Measurements from ENCODE around the gene OR7G2.

OR7G2 gene

DNA sequence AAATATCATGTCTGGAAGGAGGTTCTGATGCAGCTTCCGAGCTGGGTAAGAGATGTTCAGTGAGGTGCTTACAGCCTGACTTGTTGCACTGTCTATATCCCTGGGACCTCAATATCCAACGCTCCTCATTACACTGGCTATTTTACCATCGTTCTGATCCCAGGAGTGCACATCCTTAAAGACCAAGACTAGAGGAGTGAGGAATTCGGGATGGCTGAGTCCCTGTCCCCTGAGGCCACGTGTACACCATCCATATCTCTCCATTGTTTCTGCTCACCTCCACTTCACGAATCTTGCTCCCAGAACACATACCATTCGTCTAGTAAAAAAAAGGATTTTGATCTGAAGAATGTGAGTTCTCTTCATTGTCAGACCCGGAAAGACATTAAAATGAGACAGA is at the start of gene OR7G2:
TSS of gene OR7G2 (minus strand) at position 101 of the 400 bp plus-strand sequence. CDS start 4,232 bp downstream, outside the sequence.
- no peak for DNase-seq (ENCODE audit: extremely low read depth, insufficient read length)
- no peaks in the 10 kb centered on the region for H3K36me3 ChIP-seq (ENCODE audit: control insufficient read depth, insufficient read depth, low read length)
- H3K4me3 ChIP-seq (replicated peaks; ENCODE audit: low read depth, low read length), result no peak within 1 kb of the TSS
- TF ChIP-seq, protein P1, sequence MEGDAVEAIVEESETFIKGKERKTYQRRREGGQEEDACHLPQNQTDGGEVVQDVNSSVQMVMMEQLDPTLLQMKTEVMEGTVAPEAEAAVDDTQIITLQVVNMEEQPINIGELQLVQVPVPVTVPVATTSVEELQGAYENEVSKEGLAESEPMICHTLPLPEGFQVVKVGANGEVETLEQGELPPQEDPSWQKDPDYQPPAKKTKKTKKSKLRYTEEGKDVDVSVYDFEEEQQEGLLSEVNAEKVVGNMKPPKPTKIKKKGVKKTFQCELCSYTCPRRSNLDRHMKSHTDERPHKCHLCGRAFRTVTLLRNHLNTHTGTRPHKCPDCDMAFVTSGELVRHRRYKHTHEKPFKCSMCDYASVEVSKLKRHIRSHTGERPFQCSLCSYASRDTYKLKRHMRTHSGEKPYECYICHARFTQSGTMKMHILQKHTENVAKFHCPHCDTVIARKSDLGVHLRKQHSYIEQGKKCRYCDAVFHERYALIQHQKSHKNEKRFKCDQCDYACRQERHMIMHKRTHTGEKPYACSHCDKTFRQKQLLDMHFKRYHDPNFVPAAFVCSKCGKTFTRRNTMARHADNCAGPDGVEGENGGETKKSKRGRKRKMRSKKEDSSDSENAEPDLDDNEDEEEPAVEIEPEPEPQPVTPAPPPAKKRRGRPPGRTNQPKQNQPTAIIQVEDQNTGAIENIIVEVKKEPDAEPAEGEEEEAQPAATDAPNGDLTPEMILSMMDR (IDR thresholded peaks at IDR 0.05; ENCODE audit: insufficient read depth, low read length, poor library complexity, severe bottlenecking), result no peak
- no peaks in the 10 kb centered on the region for H3K27me3 ChIP-seq (replicated peaks; ENCODE audit: control insufficient read depth, insufficient read depth, low read length)

DNA sequence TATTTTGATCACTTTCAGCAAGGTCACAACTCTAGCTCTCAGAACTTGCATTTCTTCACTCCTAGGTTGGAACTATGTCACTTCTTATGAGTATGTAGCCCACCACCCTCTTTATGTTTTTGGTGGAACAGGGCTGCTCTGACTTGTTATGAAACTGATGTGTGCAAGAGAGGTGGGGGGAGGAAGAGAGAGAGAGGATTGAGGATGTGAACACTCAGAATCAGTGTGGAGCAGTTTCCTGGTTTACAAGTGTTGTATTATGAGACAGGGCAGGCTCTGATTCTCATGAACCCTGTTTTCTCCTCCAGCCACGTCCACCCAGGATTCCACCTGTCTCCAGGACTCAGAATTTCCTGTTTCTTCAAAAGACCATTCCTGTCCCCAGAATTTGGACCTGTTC is 49.0 kb upstream of the OR7G2 start:
- Histone ChIP-seq H3K27me3 (replicated peaks; ENCODE audit: control insufficient read depth, insufficient read depth, low read length) (no peaks in the 10 kb centered on the region), H3K4me3 (replicated peaks; ENCODE audit: low read depth, low read length) (no peak overlapping the region), H3K36me3 (ENCODE audit: control insufficient read depth, insufficient read depth, low read length) (peaks cover 51% of the 10 kb centered on the region)
- TF ChIP-seq, protein P1 (IDR thresholded peaks at IDR 0.05; ENCODE audit: insufficient read depth, low read length, poor library complexity, severe bottlenecking), result no peak
- DNase-seq (ENCODE audit: extremely low read depth, insufficient read length), result no peak

DNA sequence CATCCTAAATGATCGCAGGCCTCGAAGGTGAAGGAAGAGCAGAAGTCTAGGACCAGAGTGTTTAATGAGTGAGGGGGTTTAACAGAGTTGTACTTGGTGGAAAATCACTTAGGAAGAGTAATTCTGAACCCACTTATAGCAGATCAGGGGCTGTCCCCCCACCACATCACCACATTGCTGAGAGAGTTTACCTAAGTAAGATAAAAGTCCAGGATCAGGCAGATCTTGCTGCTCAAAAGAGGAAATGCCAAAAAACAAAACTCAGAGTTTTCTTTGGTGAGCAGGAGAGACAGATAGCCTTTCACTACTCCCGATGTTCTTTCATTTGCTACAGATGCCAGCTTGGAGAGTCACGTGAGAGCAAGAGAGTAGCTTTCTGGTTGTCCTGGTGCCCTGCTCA is 48.3 kb upstream of the OR7G2 start:
- Histone ChIP-seq H3K4me3 (replicated peaks; ENCODE audit: low read depth, low read length) (no peak overlapping the region), H3K27me3 (replicated peaks; ENCODE audit: control insufficient read depth, insufficient read depth, low read length) (no peaks in the 10 kb centered on the region), H3K36me3 (ENCODE audit: control insufficient read depth, insufficient read depth, low read length) (peaks cover 44% of the 10 kb centered on the region)
- DNase-seq (ENCODE audit: extremely low read depth, insufficient read length), result no peak
- TF ChIP-seq, protein P1 (IDR thresholded peaks at IDR 0.05; ENCODE audit: insufficient read depth, low read length, poor library complexity, severe bottlenecking), result no peak

DNA sequence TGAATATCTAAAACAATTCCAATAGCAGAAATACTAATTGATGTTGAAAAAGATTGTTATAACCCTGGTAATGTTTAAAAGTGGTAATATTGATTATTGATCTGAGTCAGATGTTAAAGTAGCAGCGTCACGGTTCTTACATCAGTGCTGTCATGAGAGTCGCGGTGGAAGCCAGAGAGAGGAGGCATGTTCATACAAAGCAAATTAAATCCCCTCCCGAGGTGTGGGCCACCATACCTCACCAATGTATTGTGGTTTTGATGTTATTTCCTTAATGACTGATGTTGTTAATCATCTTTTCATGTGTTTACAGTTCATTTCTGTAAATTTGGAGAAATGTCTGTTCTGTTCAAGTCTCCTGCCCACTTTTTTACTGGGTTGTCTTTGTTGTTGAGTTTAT is 44.1 kb upstream of the OR7G2 start:
- TF ChIP-seq, protein P1 (IDR thresholded peaks at IDR 0.05; ENCODE audit: insufficient read depth, low read length, poor library complexity, severe bottlenecking), result no peak
- H3K36me3 ChIP-seq (ENCODE audit: control insufficient read depth, insufficient read depth, low read length), result peaks cover 18% of the 10 kb centered on the region
- no peak overlapping the region for H3K4me3 ChIP-seq (replicated peaks; ENCODE audit: low read depth, low read length)
- no peak for DNase-seq (ENCODE audit: extremely low read depth, insufficient read length)
- H3K27me3 ChIP-seq (replicated peaks; ENCODE audit: control insufficient read depth, insufficient read depth, low read length), result no peaks in the 10 kb centered on the region

DNA sequence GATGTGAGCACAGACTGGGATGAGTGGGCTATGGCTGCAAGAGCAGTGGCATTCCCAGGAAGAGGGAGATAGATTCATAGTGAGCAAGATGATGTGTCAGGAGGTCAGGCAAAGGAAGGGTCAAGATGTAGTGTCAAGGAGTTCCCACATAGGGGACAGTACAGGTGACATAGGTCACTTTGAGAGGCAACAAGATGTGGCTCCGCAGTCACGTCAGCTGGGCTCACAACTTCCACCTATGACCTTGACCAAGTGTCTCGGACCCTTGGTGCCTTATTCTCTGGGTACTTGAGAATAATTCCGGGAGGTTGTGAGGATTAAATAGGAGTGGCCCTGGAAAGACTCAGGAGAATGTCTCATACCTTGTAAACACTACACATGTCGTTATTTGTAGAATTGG is 43.4 kb upstream of the OR7G2 start:
- TF ChIP-seq, protein P1 (IDR thresholded peaks at IDR 0.05; ENCODE audit: insufficient read depth, low read length, poor library complexity, severe bottlenecking), result no peak
- no peaks in the 10 kb centered on the region for H3K27me3 ChIP-seq (replicated peaks; ENCODE audit: control insufficient read depth, insufficient read depth, low read length)
- no peak overlapping the region for H3K4me3 ChIP-seq (replicated peaks; ENCODE audit: low read depth, low read length)
- H3K36me3 ChIP-seq (ENCODE audit: control insufficient read depth, insufficient read depth, low read length), result peaks cover 15% of the 10 kb centered on the region
- DNase-seq (ENCODE audit: extremely low read depth, insufficient read length), result no peak

DNA sequence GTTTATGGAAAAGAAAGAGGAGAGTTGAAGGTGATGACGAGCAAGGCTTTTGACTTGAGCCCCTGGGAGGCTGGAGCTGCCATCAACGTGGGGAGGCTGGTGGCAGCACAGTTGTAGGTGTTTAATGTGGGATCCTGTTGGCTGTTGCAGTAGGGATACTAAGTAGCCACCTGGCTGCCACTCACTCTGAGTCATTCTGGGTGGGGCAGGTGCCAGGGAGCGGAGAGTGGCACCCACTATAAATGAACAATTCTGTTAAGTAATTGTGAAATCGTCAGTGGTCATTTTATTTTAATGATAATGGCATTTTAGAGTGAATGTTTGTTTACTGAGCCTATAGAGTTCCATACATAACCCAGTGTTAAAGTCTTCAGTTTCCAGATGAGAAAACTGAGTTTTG is 42.7 kb upstream of the OR7G2 start:
- Histone ChIP-seq H3K36me3 (ENCODE audit: control insufficient read depth, insufficient read depth, low read length) (peaks cover 13% of the 10 kb centered on the region), H3K4me3 (replicated peaks; ENCODE audit: low read depth, low read length) (no peak overlapping the region), H3K27me3 (replicated peaks; ENCODE audit: control insufficient read depth, insufficient read depth, low read length) (no peaks in the 10 kb centered on the region)
- TF ChIP-seq, protein P1 (IDR thresholded peaks at IDR 0.05; ENCODE audit: insufficient read depth, low read length, poor library complexity, severe bottlenecking), result no peak
- DNase-seq (ENCODE audit: extremely low read depth, insufficient read length), result no peak
